Liver (tissue), 9 donors: ENCODE results near the gene GHDC. TPM values are rescaled to one million over a fixed set of nuclear protein-coding genes. Genes with fewer than 3 reads are reported as not detected.

ENCODE experiments used
- DNase-seq: peaks from one replicate; pipeline ENCODE4 v3.0.0-alpha.2; 2017; ENCODE audit warnings: low spot score
- H3K27ac ChIP-seq, 2 donors: one replicate each; pipeline ENCODE4 v1.7.0; 2013; ENCODE audit warnings: inconsistent platforms in 2 of 2, low read length in 2 of 2, control low read depth in 1 of 2, low read depth in 1 of 2, mild to moderate bottlenecking in 1 of 2
- H3K27me3 ChIP-seq, 4 donors: one replicate each; pipeline versions ENCODE4 v1.6.1 to v1.7.0; 2013; ENCODE audit warnings: low read length in 3 of 4, inconsistent platforms in 1 of 4, mild to moderate bottlenecking in 1 of 4, moderate library complexity in 1 of 4; ENCODE audit not compliant: control insufficient read depth in 4 of 4, insufficient read depth in 4 of 4
- H3K36me3 ChIP-seq, 4 donors: one replicate each; pipeline versions ENCODE4 v1.6.1 to v1.7.0; 2013; ENCODE audit warnings: low read length in 3 of 4, mild to moderate bottlenecking in 3 of 4, low read depth in 1 of 4, moderate library complexity in 1 of 4; ENCODE audit not compliant: control insufficient read depth in 4 of 4, insufficient read depth in 3 of 4
- H3K4me1 ChIP-seq, 4 donors: one replicate each; pipeline versions ENCODE4 v1.6.1 to v1.7.0; 2013; ENCODE audit warnings: low read length in 3 of 4, mild to moderate bottlenecking in 3 of 4, moderate library complexity in 1 of 4; ENCODE audit not compliant: control insufficient read depth in 4 of 4, insufficient read depth in 4 of 4
- H3K4me3 ChIP-seq, 3 donors: one replicate each; pipeline versions ENCODE4 v1.6.1 to v1.7.0; 2013; ENCODE audit warnings: low read length in 3 of 3, control low read depth in 1 of 3, low read depth in 1 of 3, mild to moderate bottlenecking in 1 of 3
- H3K9ac ChIP-seq, 2 donors: one replicate each; pipeline ENCODE4 v1.7.0; 2013; ENCODE audit warnings: low read length in 2 of 2, mild to moderate bottlenecking in 2 of 2, moderate library complexity in 2 of 2, control low read depth in 1 of 2, low read depth in 1 of 2
- H3K9me3 ChIP-seq, 4 donors: one replicate each; pipeline versions ENCODE4 v1.6.1 to v1.7.0; 2013; ENCODE audit warnings: low read length in 3 of 4; ENCODE audit not compliant: control insufficient read depth in 4 of 4
- EGR1 ChIP-seq, 2 donors: IDR thresholded peaks; 2 replicates each; pipeline ENCODE4 v1.6.1; 2016 to 2018; ENCODE audit warnings: antibody characterized with exemption in 2 of 2, low read depth in 2 of 2
- FOXA1 ChIP-seq: IDR thresholded peaks from 2 replicates; pipeline ENCODE4 v1.6.1; 2016; ENCODE audit warnings: antibody characterized with exemption
- FOXA2 ChIP-seq: IDR thresholded peaks from 2 replicates; pipeline ENCODE4 v1.6.1; 2016; ENCODE audit warnings: antibody characterized with exemption
- GABPA ChIP-seq, 2 donors: IDR thresholded peaks in 1 of 2; conservative IDR thresholded peaks in 1 of 2; 2 replicates each; pipeline ENCODE4 v1.6.1; 2016; ENCODE audit warnings: antibody characterized with exemption in 2 of 2, mild to moderate bottlenecking in 1 of 2, moderate library complexity in 1 of 2
- HNF4A ChIP-seq, 2 donors: conservative IDR thresholded peaks; 2 replicates each; pipeline ENCODE4 v1.6.1; 2016; ENCODE audit warnings: antibody characterized with exemption in 2 of 2, mild to moderate bottlenecking in 2 of 2
- HNF4G ChIP-seq: IDR thresholded peaks from 2 replicates; pipeline ENCODE4 v1.6.1; 2016; ENCODE audit warnings: antibody characterized with exemption
- JUND ChIP-seq, 2 donors: IDR thresholded peaks; 2 replicates each; pipeline ENCODE4 v1.6.1; 2016; ENCODE audit warnings: antibody characterized with exemption in 2 of 2
- NR2F2 ChIP-seq: IDR thresholded peaks from 2 replicates; pipeline ENCODE4 v1.6.1; 2016; ENCODE audit warnings: antibody characterized with exemption
- RAD21 ChIP-seq, 2 donors: IDR thresholded peaks; 2 replicates each; pipeline ENCODE4 v1.6.1; 2016; ENCODE audit warnings: antibody characterized with exemption in 2 of 2, mild to moderate bottlenecking in 2 of 2
- RXRA ChIP-seq, 2 donors: IDR thresholded peaks; 2 replicates each; pipeline ENCODE4 v1.6.1; 2017 to 2018; ENCODE audit warnings: antibody characterized with exemption in 2 of 2, mild to moderate bottlenecking in 1 of 2
- SP1 ChIP-seq: IDR thresholded peaks from 2 replicates; pipeline ENCODE4 v1.6.1; 2018; ENCODE audit warnings: antibody characterized with exemption, mild to moderate bottlenecking
- TAF1 ChIP-seq: conservative IDR thresholded peaks from 2 replicates; pipeline ENCODE4 v1.6.1; 2016; ENCODE audit warnings: antibody characterized with exemption, mild to moderate bottlenecking
- YY1 ChIP-seq: IDR thresholded peaks from 2 replicates; pipeline ENCODE4 v1.6.1; 2016; ENCODE audit warnings: antibody characterized with exemption, mild to moderate bottlenecking
- WGBS: extraction: QIAGEN DNeasy Blood & Tissue Kit; methylation state at CpG from one replicate; pipeline ENCODE4 v1.1.7; 2013; 5-methylcytosine and 5-hydroxymethylcytosine counted together
- polyA plus RNA-seq, 2 donors: library from polyadenylated mRNA; stranded (reverse) in 1 of 2; unstranded in 1 of 2; fragments of 200-250 nt in 1 of 2; fragments of >200 nt in 1 of 2; fragmentation: Nextera tagmentation in 1 of 2; extraction: Ambion mirVana in 1 of 2; gene quantifications; one replicate each; pipeline versions ENCODE4 v1.2.1 to v1.2.3, GENCODE V29; 2013 to 2015
- total RNA-seq, 2 donors: library from RNA; depleted of rRNA; stranded (reverse); fragments of >200 nt; gene quantifications; one replicate each; pipeline ENCODE4 v1.2.3, GENCODE V29; 2014
- TF ChIP-seq, protein P1 (sequence below): IDR thresholded peaks from 2 replicates; pipeline ENCODE4 v1.6.1; 2016; ENCODE audit warnings: antibody characterized with exemption, mild to moderate bottlenecking
- TF ChIP-seq, protein P2 (sequence below): IDR thresholded peaks from 2 replicates; pipeline ENCODE4 v1.6.1; 2016; ENCODE audit warnings: antibody characterized with exemption
- TF ChIP-seq, protein P3 (sequence below): IDR thresholded peaks from 2 replicates; pipeline ENCODE4 v1.6.1; 2016; ENCODE audit warnings: antibody characterized with exemption
- TF ChIP-seq, protein P4 (sequence below): fragments of 150-350 bp; IDR thresholded peaks from 2 replicates; pipeline ENCODE4 v1.5.1; 2017; ENCODE audit warnings: improper control_type of control experiment, low read depth, low read length; ENCODE audit not compliant: missing input control
- TF ChIP-seq, protein P5 (sequence below): IDR thresholded peaks from 2 replicates; pipeline ENCODE4 v1.6.1; 2016; ENCODE audit warnings: antibody characterized with exemption
- donor health status: healthy.
- donor health status: healthy.
- donor health status: healthy.
- donor health status: healthy.
- donor health status: healthy.

GHDC gene
- total and polyA plus RNA-seq, 4 donors: 10.0 to 17.6 (median 12.3) TPM

DNA sequence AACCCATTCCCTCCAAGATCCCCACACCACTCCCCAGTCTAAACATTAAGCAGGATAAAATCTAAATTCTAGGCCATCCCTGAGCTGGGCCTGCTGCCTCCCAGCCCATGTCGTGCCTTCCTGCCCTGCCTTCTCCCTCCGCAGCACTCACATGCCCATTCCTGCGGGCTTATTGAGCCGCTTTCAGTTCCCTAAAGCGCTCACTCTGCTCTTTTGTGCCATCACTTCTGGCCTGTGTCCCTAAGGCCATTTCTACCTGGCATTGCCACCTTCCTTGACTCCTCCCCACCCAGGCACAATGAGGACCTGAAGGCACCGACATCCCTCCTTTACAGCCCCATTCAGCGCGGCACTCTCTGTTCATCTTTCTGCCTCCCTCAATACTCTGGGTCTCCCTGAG lies 26.5 kb downstream of the GHDC start:
- Histone ChIP-seq H3K4me1 (no peaks in the 10 kb centered on the region), H3K9ac (no peak overlapping the region), H3K9me3 (no peaks in the 10 kb centered on the region), H3K36me3 (no peaks in the 10 kb centered on the region), H3K27ac (no peak overlapping the region), H3K4me3 (no peak overlapping the region), H3K27me3 (no peaks in the 10 kb centered on the region)
- WGBS: 92% methylated on average over 8 of the region's 8 CpGs
- TF ChIP-seq, protein P1, sequence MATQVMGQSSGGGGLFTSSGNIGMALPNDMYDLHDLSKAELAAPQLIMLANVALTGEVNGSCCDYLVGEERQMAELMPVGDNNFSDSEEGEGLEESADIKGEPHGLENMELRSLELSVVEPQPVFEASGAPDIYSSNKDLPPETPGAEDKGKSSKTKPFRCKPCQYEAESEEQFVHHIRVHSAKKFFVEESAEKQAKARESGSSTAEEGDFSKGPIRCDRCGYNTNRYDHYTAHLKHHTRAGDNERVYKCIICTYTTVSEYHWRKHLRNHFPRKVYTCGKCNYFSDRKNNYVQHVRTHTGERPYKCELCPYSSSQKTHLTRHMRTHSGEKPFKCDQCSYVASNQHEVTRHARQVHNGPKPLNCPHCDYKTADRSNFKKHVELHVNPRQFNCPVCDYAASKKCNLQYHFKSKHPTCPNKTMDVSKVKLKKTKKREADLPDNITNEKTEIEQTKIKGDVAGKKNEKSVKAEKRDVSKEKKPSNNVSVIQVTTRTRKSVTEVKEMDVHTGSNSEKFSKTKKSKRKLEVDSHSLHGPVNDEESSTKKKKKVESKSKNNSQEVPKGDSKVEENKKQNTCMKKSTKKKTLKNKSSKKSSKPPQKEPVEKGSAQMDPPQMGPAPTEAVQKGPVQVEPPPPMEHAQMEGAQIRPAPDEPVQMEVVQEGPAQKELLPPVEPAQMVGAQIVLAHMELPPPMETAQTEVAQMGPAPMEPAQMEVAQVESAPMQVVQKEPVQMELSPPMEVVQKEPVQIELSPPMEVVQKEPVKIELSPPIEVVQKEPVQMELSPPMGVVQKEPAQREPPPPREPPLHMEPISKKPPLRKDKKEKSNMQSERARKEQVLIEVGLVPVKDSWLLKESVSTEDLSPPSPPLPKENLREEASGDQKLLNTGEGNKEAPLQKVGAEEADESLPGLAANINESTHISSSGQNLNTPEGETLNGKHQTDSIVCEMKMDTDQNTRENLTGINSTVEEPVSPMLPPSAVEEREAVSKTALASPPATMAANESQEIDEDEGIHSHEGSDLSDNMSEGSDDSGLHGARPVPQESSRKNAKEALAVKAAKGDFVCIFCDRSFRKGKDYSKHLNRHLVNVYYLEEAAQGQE: no peak
- TF ChIP-seq SP1 (no peak), YY1 (no peak), RAD21 (IDR thresholded peaks at IDR 0.05) (no peak), HNF4G (no peak), NR2F2 (no peak)
- TF ChIP-seq, protein P2, sequence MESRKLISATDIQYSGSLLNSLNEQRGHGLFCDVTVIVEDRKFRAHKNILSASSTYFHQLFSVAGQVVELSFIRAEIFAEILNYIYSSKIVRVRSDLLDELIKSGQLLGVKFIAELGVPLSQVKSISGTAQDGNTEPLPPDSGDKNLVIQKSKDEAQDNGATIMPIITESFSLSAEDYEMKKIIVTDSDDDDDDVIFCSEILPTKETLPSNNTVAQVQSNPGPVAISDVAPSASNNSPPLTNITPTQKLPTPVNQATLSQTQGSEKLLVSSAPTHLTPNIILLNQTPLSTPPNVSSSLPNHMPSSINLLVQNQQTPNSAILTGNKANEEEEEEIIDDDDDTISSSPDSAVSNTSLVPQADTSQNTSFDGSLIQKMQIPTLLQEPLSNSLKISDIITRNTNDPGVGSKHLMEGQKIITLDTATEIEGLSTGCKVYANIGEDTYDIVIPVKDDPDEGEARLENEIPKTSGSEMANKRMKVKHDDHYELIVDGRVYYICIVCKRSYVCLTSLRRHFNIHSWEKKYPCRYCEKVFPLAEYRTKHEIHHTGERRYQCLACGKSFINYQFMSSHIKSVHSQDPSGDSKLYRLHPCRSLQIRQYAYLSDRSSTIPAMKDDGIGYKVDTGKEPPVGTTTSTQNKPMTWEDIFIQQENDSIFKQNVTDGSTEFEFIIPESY: no peak
- DNase-seq: no peak

DNA sequence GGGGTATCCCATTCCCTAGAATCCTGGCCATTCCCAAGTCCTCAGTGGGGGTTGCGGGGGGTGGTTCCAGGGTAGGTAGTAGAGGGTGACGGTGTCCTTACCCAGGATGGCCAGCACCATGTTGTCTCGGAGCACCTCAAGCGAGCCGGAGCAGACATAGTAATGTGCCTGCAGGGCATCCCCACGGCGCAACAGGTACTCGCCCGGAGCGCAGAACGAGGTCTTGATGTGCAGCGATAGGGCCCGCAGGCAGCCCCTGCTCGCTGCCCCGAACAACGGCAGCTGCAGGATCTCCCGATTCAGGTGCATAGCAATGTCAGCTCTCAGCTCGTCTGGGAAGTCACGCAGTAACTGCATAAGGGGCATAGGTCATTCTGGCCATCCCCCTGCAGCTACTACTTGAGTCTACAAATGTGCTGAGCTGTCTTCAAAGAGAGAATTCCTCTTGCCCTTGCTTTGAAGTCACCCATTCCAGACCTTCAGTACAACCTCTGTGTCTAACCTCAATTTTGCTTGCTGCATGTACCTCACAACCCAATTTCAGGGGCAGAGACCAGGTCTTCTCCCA lies 28.0 kb downstream of the GHDC start:
- H3K36me3 ChIP-seq: no peaks in the 10 kb centered on the region
- TF ChIP-seq TAF1 (no peak), HNF4G (no peak), RXRA (IDR thresholded peaks at IDR 0.05) (no peak), JUND (IDR thresholded peaks at IDR 0.05) (no peak), RAD21 (IDR thresholded peaks at IDR 0.05) (no peak), SP1 (no peak), YY1 (no peak), EGR1 (IDR thresholded peaks at IDR 0.05; ENCODE audit: low read depth in 2 of 2) (no peak), FOXA1 (no peak), FOXA2 (no peak), NR2F2 (no peak), GABPA (IDR thresholded peaks at IDR 0.05 in 1 of 2, conservative IDR thresholded peaks at IDR 0.05 in 1 of 2) (no peak), HNF4A (conservative IDR thresholded peaks at IDR 0.05) (no peak)
- TF ChIP-seq, protein P2: no peak
- TF ChIP-seq, protein P3, sequence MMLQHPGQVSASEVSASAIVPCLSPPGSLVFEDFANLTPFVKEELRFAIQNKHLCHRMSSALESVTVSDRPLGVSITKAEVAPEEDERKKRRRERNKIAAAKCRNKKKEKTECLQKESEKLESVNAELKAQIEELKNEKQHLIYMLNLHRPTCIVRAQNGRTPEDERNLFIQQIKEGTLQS: no peak
- TF ChIP-seq, protein P4, sequence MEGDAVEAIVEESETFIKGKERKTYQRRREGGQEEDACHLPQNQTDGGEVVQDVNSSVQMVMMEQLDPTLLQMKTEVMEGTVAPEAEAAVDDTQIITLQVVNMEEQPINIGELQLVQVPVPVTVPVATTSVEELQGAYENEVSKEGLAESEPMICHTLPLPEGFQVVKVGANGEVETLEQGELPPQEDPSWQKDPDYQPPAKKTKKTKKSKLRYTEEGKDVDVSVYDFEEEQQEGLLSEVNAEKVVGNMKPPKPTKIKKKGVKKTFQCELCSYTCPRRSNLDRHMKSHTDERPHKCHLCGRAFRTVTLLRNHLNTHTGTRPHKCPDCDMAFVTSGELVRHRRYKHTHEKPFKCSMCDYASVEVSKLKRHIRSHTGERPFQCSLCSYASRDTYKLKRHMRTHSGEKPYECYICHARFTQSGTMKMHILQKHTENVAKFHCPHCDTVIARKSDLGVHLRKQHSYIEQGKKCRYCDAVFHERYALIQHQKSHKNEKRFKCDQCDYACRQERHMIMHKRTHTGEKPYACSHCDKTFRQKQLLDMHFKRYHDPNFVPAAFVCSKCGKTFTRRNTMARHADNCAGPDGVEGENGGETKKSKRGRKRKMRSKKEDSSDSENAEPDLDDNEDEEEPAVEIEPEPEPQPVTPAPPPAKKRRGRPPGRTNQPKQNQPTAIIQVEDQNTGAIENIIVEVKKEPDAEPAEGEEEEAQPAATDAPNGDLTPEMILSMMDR: no peak
- TF ChIP-seq, protein P1: no peak
- TF ChIP-seq, protein P5, sequence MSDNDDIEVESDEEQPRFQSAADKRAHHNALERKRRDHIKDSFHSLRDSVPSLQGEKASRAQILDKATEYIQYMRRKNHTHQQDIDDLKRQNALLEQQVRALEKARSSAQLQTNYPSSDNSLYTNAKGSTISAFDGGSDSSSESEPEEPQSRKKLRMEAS: no peak
- WGBS: 92% methylated on average over 19 of the region's 19 CpGs
- H3K4me3 ChIP-seq: no peak overlapping the region
- no peaks in the 10 kb centered on the region for H3K27me3 ChIP-seq
- DNase-seq: no peak
- no peaks in the 10 kb centered on the region for H3K4me1 ChIP-seq
- no peak overlapping the region for H3K27ac ChIP-seq
- no peaks in the 10 kb centered on the region for H3K9me3 ChIP-seq
- H3K9ac ChIP-seq: no peak overlapping the region
